Spinal cord (tissue), 10 donors: ENCODE results near the gene ALLC. TPM values are rescaled to one million over a fixed set of nuclear protein-coding genes. Genes with fewer than 3 reads are reported as not detected.
"Not testable (repeated sequence)": the region's sequence is repeated elsewhere in the genome, so short reads cannot be mapped to it uniquely, and the experiment has no call there.

Experiments
- DNase-seq, 6 donors: peaks; one replicate each; pipeline versions ENCODE4 v3.0.0 to v3.0.0-alpha.2; 2013 to 2015; ENCODE audit warnings: low spot score in 6 of 6, low read depth in 4 of 6
- H3K27ac ChIP-seq: one replicate; pipeline ENCODE4 v1.5.1; 2013; ENCODE audit warnings: low read depth, low read length, control low read depth
- H3K27me3 ChIP-seq: one replicate; pipeline ENCODE4 v1.6.1; 2013; ENCODE audit warnings: low read length; ENCODE audit not compliant: control insufficient read depth, insufficient read depth
- H3K36me3 ChIP-seq: one replicate; pipeline ENCODE4 v1.6.1; 2013; ENCODE audit warnings: low read length; ENCODE audit not compliant: control insufficient read depth, insufficient read depth
- H3K4me1 ChIP-seq: one replicate; pipeline ENCODE4 v1.6.1; 2013; ENCODE audit warnings: low read length; ENCODE audit not compliant: control insufficient read depth, insufficient read depth
- H3K4me3 ChIP-seq: one replicate; pipeline ENCODE4 v1.5.1; 2013; ENCODE audit warnings: low read depth, low read length, control low read depth
- H3K9me3 ChIP-seq: one replicate; pipeline ENCODE4 v1.6.1; 2013; ENCODE audit warnings: low read length; ENCODE audit not compliant: control insufficient read depth, insufficient read depth
- WGBS: methylation state at CpG from one replicate; pipeline ENCODE4 v1.1.5; 2013; ENCODE audit warnings: missing lambda C conversion rate; ENCODE audit not compliant: insufficient coverage; 5-methylcytosine and 5-hydroxymethylcytosine counted together
- long read RNA-seq, 4 donors: transcript quantifications; one replicate each; lab custom pipeline, GENCODE V29; 2026
- polyA plus RNA-seq, 2 donors: library from polyadenylated mRNA; unstranded; fragments of 120-200 nt; gene quantifications; one replicate each; pipeline ENCODE4 v1.2.1, GENCODE V29; 2013; ENCODE audit not compliant: insufficient read length in 2 of 2
- total RNA-seq, 2 donors: library from RNA; depleted of rRNA in 1 of 2; stranded (reverse); fragments of 120-200 nt in 1 of 2; fragments of >200 nt in 1 of 2; gene quantifications; one replicate each; pipeline versions ENCODE4 v1.2.3 to v1.2.4, GENCODE V29; 2013 to 2014
- donor health status: healthy.

The ALLC gene
- total RNA-seq = 1 to 10 TPM; 2.3 to 8.2 TPM
- under 1 TPM; 0.71 to 0.92 TPM for polyA plus RNA-seq
- long read RNA-seq, donor 1 = 0 reads
- long read RNA-seq, donor 2 = 0 reads
- long read RNA-seq, donor 3 = 0 reads
- long read RNA-seq, donor 4 = 0 reads

DNA sequence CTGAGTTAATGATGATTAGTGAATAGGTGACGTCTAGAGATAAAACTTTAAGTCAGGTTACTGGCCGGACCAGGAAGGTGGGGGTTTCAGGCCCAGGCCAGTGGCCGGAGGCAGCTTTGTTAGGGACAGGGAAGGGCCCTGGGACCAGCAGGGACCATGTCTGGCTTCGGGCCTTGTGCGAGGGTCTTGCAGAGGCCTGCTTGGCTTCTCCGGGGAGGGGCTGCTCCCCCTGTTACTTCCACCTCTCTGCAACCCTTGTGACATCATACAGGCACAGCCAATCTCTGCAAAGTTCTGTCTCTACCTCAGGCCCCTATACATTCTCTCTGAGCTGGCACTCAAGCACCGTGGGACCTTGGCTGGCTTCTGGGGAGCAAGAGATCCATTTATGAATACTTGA is at the start of gene ALLC:
Gene ALLC, plus strand, starts transcription at position 320 of the 400 bp plus-strand sequence. CDS start 12,958 bp downstream, outside the sequence.
- Histone ChIP-seq H3K27ac (peak within 1 kb of the TSS; percentile 43), H3K9me3 (no peaks in the 10 kb centered on the region), H3K27me3 (no peaks in the 10 kb centered on the region), H3K4me3 (no peak within 1 kb of the TSS), H3K4me1 (peaks cover 56% of the 10 kb centered on the region), H3K36me3 (no peaks in the 10 kb centered on the region)
- no peak for DNase-seq
- 50% methylated on average over 5 of the region's 7 CpGs for WGBS

DNA sequence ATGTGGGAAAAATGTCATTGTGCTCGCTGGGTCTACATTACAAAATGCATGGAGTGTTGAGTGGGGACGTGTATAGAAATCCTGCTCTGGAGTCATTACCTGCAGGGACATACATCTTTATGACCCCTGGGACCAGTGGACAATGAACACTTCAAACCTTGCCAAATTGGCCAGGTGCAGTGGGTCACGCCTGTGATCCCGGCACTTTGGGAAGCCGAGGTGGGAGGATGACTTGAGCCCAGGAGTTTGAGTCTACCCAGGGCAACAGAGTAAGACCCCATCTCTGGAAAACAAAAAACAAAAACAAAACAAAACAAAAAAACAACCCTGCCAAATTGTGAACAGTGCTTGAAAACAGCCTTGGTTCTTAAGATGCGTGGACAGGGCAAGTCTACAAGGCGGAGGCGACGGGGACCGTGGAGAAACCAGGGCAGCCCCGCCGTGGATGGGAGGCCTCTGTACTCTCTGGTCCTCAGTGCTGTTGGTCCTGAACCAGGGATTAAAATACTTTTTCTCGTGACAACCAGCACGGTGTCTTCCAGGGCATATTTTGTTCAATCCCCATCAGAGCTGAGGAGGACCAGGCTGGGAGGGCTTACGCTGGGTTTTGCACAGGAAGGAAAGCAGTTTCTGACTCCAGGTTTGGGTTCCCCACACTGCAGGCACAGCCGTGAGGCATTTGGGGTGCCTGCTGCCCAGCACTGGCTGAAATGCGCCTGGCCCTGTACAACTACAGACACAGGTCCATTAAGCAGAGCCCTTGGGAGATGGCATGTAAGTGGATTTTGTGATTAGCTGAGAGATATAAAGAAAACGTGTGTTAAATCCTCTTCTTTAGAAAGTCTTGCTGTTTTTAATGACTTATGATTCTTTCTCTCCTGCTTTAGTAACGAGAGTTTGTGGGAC is 49.4 kb upstream of the ALLC start:
- DNase-seq = no peak
- no peak overlapping the region for H3K27ac ChIP-seq
- 86% methylated on average over 15 of the region's 19 CpGs for WGBS

DNA sequence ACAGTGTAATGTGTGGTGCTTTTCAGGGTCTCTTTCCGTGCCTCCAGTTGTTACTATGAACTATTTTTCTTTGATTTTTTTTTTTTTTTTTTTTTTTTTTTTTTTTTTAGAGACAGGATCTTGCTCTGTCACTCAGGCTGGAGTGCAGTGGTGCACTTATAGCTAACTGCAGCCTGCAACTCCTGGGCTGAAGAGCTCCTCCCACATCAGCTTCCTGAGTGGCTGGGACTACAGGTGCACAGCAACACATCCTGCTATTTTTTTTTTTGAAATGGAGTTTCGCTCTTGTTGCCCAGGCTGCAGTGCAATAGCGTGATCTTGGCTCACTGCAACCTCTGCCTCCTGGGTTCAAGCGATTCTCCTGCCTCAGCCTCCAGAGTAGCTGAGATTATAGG is 48.7 kb upstream of the ALLC start:
- H3K4me1 ChIP-seq = peaks cover 29% of the 10 kb centered on the region
- DNase-seq, H3K27ac ChIP-seq, H3K9me3 ChIP-seq, H3K4me3 ChIP-seq, H3K27me3 ChIP-seq, H3K36me3 ChIP-seq: not testable (repeated sequence)
- no CpG with 5 or more reads among the region's 4 CpGs for WGBS

More for the DNA sequence above, 49.4 kb upstream of the ALLC start:
- Histone ChIP-seq H3K4me1 (peaks cover 29% of the 10 kb centered on the region), H3K27me3 (no peaks in the 10 kb centered on the region), H3K4me3 (no peak overlapping the region), H3K9me3 (no peaks in the 10 kb centered on the region), H3K36me3 (no peaks in the 10 kb centered on the region)

DNA sequence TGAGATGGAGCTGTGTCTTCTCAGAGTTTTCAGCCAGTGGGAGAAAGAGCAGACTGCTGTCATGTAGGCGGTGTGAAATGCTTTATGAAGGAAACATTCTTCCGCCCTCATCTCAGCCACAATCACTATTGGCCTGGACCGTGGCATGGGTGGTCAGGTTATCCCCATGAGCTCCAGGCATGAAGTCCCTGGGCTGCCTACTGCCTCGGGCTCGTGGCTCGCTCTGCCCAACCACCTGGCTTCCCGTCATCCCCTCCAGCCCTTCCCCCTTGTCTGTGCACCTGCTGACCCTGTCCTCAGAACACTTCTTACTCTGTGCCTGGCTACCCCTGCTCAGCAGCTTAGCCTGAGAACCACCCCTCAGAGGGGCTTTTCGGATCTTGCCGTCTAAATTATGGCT is 47.6 kb upstream of the ALLC start:
- DNase-seq = no peak
- Histone ChIP-seq H3K27ac (no peak overlapping the region), H3K4me1 (peaks cover 29% of the 10 kb centered on the region), H3K9me3 (peaks cover 3% of the 10 kb centered on the region), H3K36me3 (no peaks in the 10 kb centered on the region), H3K27me3 (no peaks in the 10 kb centered on the region), H3K4me3 (no peak overlapping the region)
- WGBS = 85% methylated on average over 9 of the region's 9 CpGs

DNA sequence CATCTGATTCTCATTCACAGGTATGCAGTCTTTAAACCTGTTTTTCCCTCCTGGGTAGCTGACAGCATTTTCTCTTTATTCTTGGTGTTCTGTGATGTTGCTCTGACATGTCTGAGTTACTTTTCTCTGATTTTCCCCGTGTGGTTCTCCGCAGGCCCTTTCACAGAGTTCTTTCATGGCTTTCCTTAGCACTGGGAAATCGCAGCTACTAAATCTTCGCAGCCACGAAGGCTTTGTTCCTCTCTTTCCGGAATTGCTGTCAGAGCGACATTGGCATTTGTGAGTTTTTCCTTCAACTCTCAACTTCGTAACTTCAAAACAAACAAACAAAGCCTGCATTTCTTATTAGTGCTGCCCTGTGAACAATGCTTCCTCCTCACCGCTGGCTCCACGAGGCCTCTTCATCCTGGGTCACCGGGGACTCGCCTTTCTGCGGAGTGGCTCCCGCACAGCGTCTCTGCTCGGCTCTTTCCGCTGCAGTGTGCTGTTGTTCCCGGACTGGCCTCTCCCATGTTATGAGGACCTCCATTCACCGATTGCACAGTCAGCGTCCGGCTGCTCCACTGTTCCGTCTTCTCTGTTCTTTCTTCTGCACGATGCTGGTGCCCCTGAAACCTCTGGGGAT is 47.0 kb upstream of the ALLC start:
- peak in 2 of 6 donors; percentile 24 to 66 for DNase-seq
- Histone ChIP-seq H3K4me1 (peaks cover 24% of the 10 kb centered on the region), H3K27ac (no peak overlapping the region), H3K4me3 (no peak overlapping the region), H3K36me3 (no peaks in the 10 kb centered on the region), H3K27me3 (no peaks in the 10 kb centered on the region), H3K9me3 (peaks cover 3% of the 10 kb centered on the region)
- WGBS = 29% methylated on average over 19 of the region's 23 CpGs

DNA sequence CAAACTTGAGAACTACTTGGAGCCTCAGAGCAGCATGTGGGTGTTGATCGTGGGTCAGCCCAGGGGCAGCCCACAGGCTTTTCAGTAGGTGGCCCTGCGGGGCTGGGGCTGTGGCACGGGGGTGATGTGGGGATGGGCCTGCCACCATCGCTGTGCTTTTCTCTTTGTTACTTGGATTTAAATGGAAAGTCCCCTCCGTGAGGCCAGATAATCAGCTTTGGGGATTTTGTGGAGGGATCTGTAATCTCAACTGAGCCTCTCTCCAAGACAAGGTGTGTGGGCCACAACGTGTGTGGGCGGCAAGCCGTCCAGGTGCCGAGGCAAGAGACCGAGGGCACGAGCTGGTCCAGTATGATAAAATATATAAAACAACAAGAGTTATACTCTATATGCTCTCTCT is 46.4 kb upstream of the ALLC start:
- DNase-seq = no peak
- 60% methylated on average over 4 of the region's 11 CpGs for WGBS
- H3K27ac ChIP-seq = no peak overlapping the region
- H3K9me3 ChIP-seq = peaks cover 3% of the 10 kb centered on the region
- no peaks in the 10 kb centered on the region for H3K27me3 ChIP-seq
- peaks cover 18% of the 10 kb centered on the region for H3K4me1 ChIP-seq
- no peaks in the 10 kb centered on the region for H3K36me3 ChIP-seq
- no peak overlapping the region for H3K4me3 ChIP-seq

DNA sequence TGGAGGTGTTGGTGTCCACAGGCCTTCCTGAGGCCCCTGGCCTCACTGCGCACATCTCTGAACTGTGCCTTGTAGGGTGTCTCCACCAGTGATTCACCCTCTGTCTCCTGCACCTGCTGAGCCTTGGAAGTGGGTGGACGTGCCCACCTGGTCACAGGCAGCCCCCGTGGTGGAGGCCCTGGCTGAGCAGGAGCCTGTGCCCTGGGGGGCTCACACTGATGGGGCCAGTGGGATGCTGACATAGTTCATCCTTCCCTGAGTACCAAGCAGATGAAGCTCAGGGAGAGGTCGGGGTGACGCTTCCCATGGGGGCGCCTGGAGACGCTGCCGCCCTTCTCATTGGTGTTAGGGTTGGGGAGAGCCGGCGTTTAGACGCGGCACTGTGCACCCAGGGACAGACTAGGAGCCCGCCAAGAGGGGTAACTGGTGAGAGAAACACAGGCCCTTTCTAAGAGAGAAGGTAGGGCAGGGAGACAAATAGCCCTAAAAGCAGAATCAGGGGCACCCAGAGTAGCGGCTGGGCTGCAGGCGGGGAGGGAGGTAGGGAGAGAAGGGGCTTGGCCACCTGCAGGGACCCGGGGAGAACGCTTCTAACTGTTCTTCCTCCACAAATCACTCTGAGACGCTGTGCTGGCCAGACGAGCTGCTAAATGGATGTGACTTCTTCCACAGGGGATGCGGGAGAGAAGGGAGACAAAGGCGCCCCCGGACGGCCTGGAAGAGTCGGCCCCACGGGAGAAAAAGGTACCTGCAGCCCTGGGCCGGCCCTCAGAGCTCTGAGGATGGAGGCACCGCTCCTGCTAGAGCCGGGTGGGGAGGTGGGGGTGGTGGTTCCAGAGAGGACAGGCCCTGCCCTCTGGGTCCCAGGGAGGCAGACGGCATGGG is 45.1 kb upstream of the ALLC start:
- H3K36me3 ChIP-seq = no peaks in the 10 kb centered on the region
- peaks cover 13% of the 10 kb centered on the region for H3K4me1 ChIP-seq
- no peak overlapping the region for H3K4me3 ChIP-seq
- peaks cover 3% of the 10 kb centered on the region for H3K9me3 ChIP-seq
- DNase-seq = no peak
- H3K27me3 ChIP-seq = no peaks in the 10 kb centered on the region
- no peak overlapping the region for H3K27ac ChIP-seq
- WGBS = 90% methylated on average over 26 of the region's 29 CpGs

DNA sequence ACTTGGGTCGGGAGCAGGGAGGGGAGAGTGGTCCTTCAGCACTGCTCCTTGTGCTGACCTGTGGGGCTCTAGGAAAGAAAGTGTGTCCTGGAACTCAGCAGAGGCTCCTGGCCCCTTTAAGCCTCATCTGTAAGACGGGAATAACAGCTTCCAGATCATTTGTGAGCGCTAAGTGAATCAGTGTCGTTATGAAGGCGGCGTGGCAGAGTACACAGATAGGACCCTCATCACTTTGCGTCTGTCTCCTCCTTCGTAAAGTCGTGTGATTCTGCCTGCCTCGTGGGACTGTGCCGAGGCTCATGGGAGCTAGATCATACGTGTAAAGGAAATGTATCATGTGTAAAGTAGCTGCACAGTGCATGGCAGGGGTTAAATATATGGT is 44.5 kb upstream of the ALLC start:
- no peak for DNase-seq
- peaks cover 13% of the 10 kb centered on the region for H3K4me1 ChIP-seq
- H3K4me3 ChIP-seq = no peak overlapping the region
- H3K9me3 ChIP-seq = peaks cover 3% of the 10 kb centered on the region
- no peak overlapping the region for H3K27ac ChIP-seq
- no peaks in the 10 kb centered on the region for H3K36me3 ChIP-seq
- no peaks in the 10 kb centered on the region for H3K27me3 ChIP-seq
- 98% methylated on average over 7 of the region's 12 CpGs for WGBS

DNA sequence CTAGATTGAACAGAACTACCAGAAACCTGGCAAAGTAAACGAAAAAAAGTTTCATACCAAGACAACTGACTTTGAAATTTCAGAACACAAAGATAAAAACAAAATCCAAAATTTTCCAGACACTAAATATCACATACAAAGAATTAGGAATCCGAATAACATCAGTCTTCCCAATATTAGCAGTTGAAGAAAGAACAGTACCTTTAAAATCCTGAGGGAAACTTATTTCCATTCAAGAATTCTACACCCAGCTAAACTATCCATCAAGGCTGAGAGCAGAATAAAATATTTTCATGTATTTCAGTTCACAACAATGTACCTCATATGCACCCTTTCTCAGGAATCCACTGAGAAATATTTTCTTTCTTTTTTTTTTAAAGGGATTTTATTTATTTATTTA is 43.3 kb upstream of the ALLC start:
- not testable (repeated sequence) for H3K9me3 ChIP-seq, H3K36me3 ChIP-seq, DNase-seq, H3K27me3 ChIP-seq, H3K4me3 ChIP-seq, H3K27ac ChIP-seq
- WGBS = 80% methylated on average over 1 of the region's 2 CpGs
- peaks cover 13% of the 10 kb centered on the region for H3K4me1 ChIP-seq
